Body of pancreas (tissue), 4 donors: ENCODE measurements around the gene RASA3.

Experiments used
- POLR2A ChIP-seq, 3 donors: fragments of 450-650 bp; IDR thresholded peaks; one replicate each; pipeline ENCODE4 v1.6.1; 2016; ENCODE audit warnings: antibody characterized with exemption in 3 of 3, mild to moderate bottlenecking in 2 of 3
- TF ChIP-seq, protein P1 (sequence below), 7 experiments: fragments of 450-650 bp in 4 of 7; fragments of 200-600 bp in 3 of 7; sonication (generic) in 3 of 7; IDR thresholded peaks; one replicate each; pipeline ENCODE4 v1.5.1; 2016 to 2019; ENCODE audit warnings: antibody characterized with exemption in 7 of 7

DNA sequence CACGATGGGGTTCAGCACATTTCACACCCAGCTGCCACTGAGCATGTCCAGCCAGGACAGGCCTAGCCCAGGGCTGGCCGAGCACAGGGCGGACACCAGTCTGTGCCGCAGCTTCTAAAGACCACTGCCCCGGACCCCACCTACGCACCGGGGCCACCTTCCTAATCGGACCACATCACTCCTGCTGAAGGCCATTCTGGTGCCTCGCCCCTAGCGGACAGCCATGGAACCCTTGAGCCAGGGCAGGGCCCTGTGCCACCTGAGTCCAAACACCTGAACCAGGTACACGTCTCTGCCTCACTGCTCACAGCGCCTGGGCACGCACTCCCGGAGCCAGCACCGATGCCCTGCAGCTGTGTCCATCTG is 150.1 kb downstream of the RASA3 start:
- TF ChIP-seq, protein P1, sequence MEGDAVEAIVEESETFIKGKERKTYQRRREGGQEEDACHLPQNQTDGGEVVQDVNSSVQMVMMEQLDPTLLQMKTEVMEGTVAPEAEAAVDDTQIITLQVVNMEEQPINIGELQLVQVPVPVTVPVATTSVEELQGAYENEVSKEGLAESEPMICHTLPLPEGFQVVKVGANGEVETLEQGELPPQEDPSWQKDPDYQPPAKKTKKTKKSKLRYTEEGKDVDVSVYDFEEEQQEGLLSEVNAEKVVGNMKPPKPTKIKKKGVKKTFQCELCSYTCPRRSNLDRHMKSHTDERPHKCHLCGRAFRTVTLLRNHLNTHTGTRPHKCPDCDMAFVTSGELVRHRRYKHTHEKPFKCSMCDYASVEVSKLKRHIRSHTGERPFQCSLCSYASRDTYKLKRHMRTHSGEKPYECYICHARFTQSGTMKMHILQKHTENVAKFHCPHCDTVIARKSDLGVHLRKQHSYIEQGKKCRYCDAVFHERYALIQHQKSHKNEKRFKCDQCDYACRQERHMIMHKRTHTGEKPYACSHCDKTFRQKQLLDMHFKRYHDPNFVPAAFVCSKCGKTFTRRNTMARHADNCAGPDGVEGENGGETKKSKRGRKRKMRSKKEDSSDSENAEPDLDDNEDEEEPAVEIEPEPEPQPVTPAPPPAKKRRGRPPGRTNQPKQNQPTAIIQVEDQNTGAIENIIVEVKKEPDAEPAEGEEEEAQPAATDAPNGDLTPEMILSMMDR (IDR thresholded peaks at IDR 0.05): no peak
- TF ChIP-seq POLR2A (IDR thresholded peaks at IDR 0.05): no peak
